GM12892 (cell line): ENCODE measurements around the gene CCDC137.
A peak's percentile ranks its signal among the peaks of the same experiment; 100 is the strongest.
"Not testable (repeated sequence)": the region's sequence is repeated elsewhere in the genome, so short reads cannot be mapped to it uniquely, and the experiment has no call there.

Experiments used
- DNase-seq: peaks from one replicate; pipeline ENCODE4 v3.0.0; 2011; ENCODE audit not compliant: insufficient read length
- FAIRE-seq: peaks from 2 replicates; lab custom pipeline; 2011; peaks lifted over from hg19 to GRCh38; lab: Jason Lieb, UNC
- POLR2A ChIP-seq: IDR thresholded peaks from 2 replicates; pipeline ENCODE4 v1.6.1; 2011; ENCODE audit warnings: low read depth, low read length, control low read depth
- POLR2AphosphoS5 ChIP-seq: IDR thresholded peaks from 2 replicates; pipeline ENCODE4 v1.6.1; 2011; ENCODE audit warnings: low read depth, low read length, control low read depth
- TAF1 ChIP-seq: IDR thresholded peaks from 2 replicates; pipeline ENCODE4 v1.6.1; 2011; ENCODE audit warnings: low read depth, mild to moderate bottlenecking, control low read depth, low read length, borderline replicate concordance

CCDC137 gene

DNA sequence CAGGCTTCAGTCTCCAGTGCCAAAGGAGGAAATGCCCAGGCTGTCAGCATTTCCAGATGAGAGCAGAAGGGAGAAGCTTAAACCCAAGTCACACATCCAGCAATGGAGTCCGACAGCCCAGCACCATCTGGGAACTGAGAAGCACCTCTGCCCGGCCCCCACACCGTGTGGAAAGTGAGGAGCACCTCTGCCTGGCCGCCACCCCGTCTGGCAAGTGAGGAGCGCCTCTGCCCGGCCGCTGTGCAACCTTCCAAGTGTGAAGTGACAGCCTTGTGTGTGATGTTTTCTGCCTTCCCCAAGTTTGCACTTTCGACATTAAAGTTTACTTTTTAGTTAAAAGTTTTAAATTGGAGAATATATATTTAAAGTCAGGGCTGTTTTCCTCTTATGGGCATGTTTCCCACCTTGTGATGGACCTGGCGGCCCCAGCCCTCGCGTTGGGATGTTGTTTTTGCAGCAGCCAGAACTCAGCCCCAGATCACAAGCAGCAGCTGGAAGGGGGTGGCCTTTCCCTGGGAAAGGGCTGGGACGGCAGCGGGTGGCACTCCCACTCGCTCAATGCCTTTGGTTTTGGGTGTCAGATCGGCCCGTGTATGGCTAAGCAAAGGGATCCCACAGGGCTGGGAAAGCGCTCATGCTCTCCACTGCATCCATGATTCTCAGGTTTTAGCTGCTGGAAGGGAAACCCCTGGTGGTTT is 7.2 kb downstream of the CCDC137 start:
- FAIRE-seq (no peak), DNase-seq (no peak)
- TF ChIP-seq TAF1 (no peak), POLR2AphosphoS5 (no peak), POLR2A (no peak)

DNA sequence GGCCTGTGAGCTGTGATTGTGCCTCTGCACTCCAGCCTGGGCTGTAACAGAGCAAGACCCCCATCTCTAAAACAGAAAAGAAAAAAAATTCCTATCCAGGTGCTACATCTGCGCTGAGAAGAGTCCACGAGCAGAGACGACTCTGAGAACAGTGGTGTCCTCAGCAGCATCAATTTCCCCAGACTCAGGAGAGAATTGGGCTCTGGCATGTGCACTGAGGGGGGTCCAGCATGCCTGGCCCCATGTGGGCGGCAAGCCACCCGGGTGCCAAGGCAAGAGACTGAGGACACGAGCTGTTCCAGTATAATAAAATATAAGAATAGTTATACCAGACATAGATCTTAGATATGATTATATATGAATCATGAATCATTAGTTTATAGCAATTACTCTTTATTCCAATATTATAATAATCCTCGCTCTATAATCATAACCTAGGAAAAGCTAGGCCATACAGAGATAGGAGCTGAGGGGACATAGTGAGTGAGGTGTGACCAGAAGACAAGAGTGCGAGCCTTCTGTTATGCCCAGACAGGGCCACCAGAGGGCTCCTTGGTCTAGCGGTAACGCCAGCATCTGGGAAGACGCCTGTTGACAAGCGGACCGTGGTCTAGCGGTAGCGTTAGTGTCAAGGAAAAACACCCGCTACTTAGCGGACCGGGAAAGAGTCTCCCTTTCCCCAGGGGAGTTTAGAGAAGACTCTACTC is 9.1 kb downstream of the CCDC137 start:
- not testable (repeated sequence) for DNase-seq
- FAIRE-seq, result peak; percentile 51

DNA sequence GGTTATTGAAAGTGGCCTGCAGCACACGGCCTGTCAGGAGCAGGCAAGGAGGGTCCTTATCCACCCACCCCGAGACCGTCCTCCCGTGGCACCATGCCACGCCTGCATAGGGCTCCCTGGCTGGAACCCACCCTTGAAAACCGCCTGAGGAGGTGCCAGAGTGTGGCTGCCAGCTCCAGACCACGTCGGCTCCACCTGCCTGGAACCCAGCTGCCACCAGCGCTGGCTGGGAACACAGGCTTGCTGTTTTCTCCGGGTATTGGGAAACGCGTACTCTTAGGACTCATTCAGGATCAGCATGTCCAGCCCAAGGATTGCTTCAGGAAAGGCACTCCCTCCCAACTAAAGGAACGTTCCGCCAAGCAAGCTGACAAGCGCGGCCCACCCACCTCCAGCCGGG is 10.4 kb downstream of the CCDC137 start:
- DNase-seq (no peak), FAIRE-seq (no peak)

DNA sequence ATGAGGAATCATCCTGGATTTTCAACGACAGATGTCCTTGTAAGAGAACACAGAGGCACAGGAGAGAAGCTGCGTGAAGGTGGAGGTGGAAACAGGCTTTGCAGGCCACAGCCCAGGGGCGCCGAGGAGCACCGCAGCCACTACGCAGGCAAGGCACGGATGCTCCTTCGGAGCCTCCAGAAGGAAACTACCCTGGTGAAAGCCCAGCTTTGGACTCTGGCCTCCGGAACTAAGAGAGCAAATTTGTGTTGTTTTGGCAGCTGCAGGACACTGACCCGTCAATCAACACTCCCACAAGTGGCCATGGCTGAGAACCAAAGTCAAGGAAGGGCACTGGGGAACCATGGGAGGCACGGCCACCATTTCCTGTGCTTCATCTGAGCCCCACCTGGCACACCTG is 13.6 kb downstream of the CCDC137 start:
- TF ChIP-seq POLR2AphosphoS5, result 0 out of 2 replicates have a peak, but pooled peaks have one; percentile 43
- TF ChIP-seq POLR2A, result no peak
- no peak for DNase-seq
- FAIRE-seq, result no peak

More for the DNA sequence above, 10.4 kb downstream of the CCDC137 start:
- TF ChIP-seq POLR2AphosphoS5, result no peak
- no peak for TF ChIP-seq TAF1
- no peak for TF ChIP-seq POLR2A

DNA sequence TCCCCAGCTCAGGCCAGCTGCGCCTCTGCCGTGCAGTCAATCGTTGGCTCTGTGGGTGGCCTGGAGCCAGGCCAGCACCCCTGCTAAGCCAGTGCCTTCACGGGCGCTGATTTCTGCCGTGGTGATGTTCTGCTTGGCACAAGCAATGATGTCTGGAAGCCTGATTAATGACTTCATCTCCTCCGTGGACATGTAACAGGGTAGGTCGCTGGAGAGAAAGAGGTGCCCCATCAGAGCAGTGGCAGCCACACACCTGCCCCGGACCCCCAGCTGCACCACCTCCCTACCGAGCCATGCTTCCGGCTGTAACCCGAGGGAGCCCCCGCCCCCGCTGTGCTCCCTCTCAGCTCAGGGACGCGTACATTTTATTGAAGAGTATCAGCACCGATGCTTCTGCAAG is 15.1 kb downstream of the CCDC137 start:
- TF ChIP-seq POLR2A (no peak), TAF1 (no peak), POLR2AphosphoS5 (no peak)
- DNase-seq, result no peak
- FAIRE-seq, result no peak

DNA sequence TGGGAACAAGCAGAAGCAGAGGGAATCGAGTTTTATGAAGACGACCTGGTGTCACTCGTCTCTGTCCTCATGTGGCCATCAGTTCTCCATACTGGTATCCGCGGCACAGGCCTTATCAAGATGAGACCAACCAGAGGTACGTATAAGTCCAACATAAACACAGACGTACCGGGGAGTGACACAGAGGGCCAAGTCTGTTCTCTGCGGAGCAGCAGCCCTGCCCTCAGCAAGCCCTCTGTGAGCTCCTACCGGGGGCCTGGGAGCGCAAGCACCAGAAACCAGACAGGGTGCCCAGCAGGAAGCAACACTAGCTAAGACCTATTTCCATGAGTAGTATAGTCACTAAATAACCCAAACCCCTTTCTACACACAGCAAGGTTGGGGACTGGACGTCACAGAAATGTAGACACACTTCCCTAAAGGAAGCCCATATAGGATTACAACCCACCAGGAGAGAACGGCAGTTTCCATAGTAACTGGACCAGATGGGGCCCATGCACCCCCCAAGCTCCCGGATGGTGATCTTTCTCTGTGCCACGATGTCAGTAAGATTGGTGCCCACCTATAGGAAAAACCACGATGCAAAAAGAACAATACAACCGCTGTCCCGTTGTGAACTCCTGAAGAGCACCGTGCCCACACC is 16.1 kb downstream of the CCDC137 start:
- no peak for FAIRE-seq
- no peak for DNase-seq

DNA sequence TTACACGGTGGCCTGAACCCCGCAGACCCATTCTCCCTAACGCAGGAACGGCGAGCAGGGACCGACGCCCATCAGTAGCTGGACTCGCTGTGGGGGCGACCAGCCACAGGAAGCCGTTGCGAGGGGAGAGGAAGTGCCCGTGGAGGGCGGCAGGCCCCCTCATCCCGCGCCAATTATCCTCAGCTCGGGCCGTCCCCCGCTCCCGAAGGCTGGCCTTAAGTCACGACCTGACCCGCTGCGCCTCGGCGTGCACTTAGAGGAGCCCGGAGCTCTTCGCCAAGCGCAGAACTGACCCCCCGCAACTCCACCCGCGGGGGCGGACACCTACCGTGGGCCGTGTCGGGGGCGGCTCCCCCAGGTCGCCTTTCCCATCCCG is 16.7 kb downstream of the CCDC137 start:
- FAIRE-seq, result no peak
- DNase-seq, result no peak

More for the DNA sequence above, 16.1 kb downstream of the CCDC137 start:
- TF ChIP-seq POLR2AphosphoS5 (no peak), POLR2A (no peak), TAF1 (no peak)

DNA sequence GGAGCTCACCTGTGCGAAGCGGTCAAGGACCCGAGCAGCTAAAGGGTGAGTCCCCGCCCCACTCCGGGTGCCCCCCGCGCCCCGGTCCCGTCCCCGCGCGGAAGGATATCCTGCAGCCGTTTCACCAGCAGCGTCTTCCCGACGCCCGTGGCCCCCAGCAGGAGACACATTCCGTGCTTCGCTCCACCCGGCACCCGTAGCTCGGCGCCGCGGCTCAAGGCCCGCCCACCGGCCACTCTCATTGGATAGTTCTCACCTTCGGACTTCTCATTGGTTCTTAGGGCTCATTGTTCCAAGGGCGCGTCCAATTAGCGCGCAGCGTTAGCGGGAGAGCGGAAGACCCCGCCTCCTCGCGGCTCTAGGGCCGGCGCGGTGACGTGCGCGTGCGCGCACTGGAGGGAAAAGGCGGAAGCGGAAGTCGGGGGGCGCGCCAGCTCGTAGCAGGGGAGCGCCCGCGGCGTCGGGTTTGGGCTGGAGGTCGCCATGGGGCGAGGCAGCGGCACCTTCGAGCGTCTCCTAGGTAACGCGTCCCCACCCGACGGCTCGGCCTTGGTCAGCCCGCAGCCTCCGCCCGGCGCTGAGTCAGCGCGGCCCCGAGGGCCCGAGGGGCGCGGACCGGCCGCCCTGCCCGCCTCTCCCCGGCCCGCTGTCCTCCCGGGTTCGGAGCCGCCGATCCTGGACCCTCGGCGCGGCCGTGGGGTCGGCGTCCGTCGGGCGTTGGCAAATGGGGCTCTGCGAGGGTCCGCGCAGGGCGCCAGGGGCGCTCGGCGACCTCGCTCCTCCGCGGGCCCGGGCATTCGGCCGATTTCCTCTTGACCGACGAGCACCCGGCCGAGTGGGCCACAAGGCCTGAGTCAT is 17.3 kb downstream of the CCDC137 start, which contains the start of the genes ARL16 and HGS:
TSS of gene ARL16 (minus strand) at position 214 of the 858 bp plus-strand sequence. CDS start at position 170, 44 bp downstream.
TSS of gene HGS (plus strand) at position 428 of the 858 bp plus-strand sequence. CDS start at position 484, 56 bp downstream.
- peak; percentile 97 for FAIRE-seq
- TF ChIP-seq POLR2AphosphoS5, result no peak; the same call in 1 of the 2 replicates
- peak; percentile 72; the same call in 1 of the 2 replicates for TF ChIP-seq POLR2A
- TF ChIP-seq TAF1, result peak; percentile 20; the same call in 1 of the 2 replicates
- peak; percentile 100 for DNase-seq

More for the DNA sequence above, 16.7 kb downstream of the CCDC137 start:
- no peak for TF ChIP-seq TAF1
- peak; percentile 25; the same call in 1 of the 2 replicates for TF ChIP-seq POLR2A
- peak; percentile 25 for TF ChIP-seq POLR2AphosphoS5

DNA sequence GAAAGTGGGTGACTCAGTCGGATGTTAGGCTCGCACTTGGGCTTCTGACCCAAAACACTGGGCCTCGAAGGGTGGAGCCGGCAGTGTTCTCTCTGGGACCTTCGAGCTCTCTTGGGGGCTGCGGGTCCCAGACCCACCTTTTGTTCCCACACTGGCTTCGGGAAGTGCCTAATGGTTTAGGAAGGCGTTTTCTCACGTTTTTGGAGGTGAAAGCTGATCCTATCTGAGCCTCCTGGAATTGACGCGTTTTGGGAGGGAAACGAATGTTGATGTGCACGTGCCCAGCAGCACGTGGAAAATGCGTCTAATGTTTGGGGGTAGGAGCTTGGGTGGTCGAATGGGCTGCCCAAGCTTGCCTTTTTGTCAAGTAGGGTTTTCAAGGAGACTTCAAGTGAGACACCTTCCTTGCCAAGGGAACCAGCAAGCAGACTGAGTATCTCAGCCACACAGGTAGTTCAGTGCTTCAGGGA is 17.9 kb downstream of the CCDC137 start:
- no peak for TF ChIP-seq POLR2A
- DNase-seq (peak; percentile 41), FAIRE-seq (no peak)

DNA sequence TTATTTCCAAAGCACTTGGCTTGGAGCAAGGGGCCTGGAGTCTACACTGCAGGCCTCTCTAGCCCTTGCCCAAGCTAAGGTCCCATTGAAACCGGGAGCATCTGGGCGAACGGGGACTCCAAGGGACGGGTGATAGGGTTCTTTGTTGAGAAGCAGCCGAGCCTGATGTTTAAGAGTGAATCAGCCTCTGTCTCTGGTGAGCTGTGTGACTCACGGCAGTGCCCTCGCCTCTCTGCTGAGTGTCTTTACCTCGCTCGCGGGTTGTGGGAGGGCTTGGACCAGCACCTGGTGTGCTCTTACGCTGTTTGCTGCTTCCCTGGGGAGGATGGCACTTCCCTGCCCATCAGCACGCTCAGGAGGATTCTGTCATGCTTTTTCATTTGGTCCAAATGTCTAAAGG is 18.6 kb downstream of the CCDC137 start:
- no peak for FAIRE-seq
- no peak for TF ChIP-seq POLR2A
- TF ChIP-seq POLR2AphosphoS5, result no peak
- TF ChIP-seq TAF1, result no peak
- DNase-seq, result peak; percentile 23

DNA sequence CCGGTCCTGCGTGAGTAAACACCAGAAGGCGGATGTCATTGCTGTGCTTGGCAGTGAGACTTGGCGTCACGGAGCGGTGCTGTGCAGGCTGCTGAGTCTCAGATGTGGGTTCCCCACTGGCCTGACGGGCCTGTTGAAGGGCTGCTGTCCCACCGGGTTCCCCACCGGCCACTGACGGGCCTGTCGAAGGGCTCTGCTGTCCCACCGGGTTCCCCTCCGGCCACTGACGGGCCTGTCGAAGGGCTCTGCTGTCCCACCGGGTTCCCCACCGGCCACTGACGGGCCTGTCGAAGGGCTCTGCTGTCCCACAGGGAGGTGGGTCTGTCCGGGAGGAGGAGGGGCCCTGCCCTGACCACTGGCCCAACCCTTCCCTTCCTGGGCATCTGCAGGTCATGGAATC is 20.1 kb downstream of the CCDC137 start:
- DNase-seq, result no peak
- no peak for FAIRE-seq
- TF ChIP-seq POLR2A (no peak), TAF1 (no peak), POLR2AphosphoS5 (no peak)
